IMR-90 (cell line): ENCODE results near the gene ERICH6.

Experiments
- BHLHE40 ChIP-seq: fragments of 150-350 bp; IDR thresholded peaks from 2 replicates; pipeline ENCODE4 v1.6.1; 2016; ENCODE audit warnings: mild to moderate bottlenecking, low read depth, low read length
- CHD1 ChIP-seq: IDR thresholded peaks from 2 replicates; pipeline ENCODE4 v1.6.1; 2012; ENCODE audit warnings: low read depth, low read length, improper control_type of control experiment
- CTCF ChIP-seq: conservative IDR thresholded peaks from 2 replicates; pipeline ENCODE4 v1.5.1; 2012; ENCODE audit warnings: mild to moderate bottlenecking, low read depth, low read length, improper control_type of control experiment
- FOS ChIP-seq: fragments of 150-350 bp; IDR thresholded peaks from 2 replicates; pipeline ENCODE4 v1.6.1; 2016; ENCODE audit warnings: low read depth, low read length
- MAFK ChIP-seq: IDR thresholded peaks from 2 replicates; pipeline ENCODE4 v1.6.1; 2012; ENCODE audit warnings: low read depth, low read length, improper control_type of control experiment
- MAZ ChIP-seq: IDR thresholded peaks from 2 replicates; pipeline ENCODE4 v1.6.1; 2012; ENCODE audit warnings: low read depth, mild to moderate bottlenecking, low read length, improper control_type of control experiment, moderate library complexity, borderline replicate concordance
- POLR2A ChIP-seq: IDR thresholded peaks from 2 replicates; pipeline ENCODE4 v1.6.1; 2012; ENCODE audit warnings: mild to moderate bottlenecking, low read depth, low read length
- RAD21 ChIP-seq: IDR thresholded peaks from 2 replicates; pipeline ENCODE4 v1.6.1; 2012; ENCODE audit warnings: low read length, improper control_type of control experiment
- RFX5 ChIP-seq: IDR thresholded peaks from 2 replicates; pipeline ENCODE4 v1.8.0; 2012; ENCODE audit warnings: low read depth, mild to moderate bottlenecking, low read length, moderate library complexity

DNA sequence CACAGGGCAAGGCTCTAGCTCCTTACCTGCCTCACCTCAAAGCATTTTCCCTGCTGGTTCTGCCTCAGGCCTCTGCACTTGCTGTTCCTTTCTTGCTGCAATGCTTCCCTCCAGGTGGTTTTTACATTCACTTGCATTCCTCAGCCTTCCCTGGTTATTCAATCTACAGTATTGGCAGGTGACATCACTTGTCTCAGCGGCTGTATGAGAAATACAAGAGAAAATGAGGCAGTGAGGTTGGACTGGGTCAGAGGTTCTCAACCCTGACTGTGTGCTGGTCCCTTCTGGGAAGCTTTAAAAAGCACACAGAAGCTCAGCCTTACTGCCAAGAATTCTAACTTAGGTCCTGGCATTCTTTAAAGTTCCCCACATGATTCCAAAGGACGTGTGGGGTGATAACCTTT lies 32.6 kb upstream of the ERICH6 start:
- no peak for TF ChIP-seq BHLHE40
- no peak for TF ChIP-seq CTCF
- no peak for TF ChIP-seq RAD21
- TF ChIP-seq FOS = no peak
- TF ChIP-seq POLR2A = no peak
- TF ChIP-seq RFX5 = no peak
- no peak for TF ChIP-seq CHD1
- no peak for TF ChIP-seq MAZ
- no peak for TF ChIP-seq MAFK
